UCSD-AML1 (cell line): ENCODE data around the gene WNT9B.
"Not testable (repeated sequence)": the region's sequence is repeated elsewhere in the genome, so short reads cannot be mapped to it uniquely, and the experiment has no call there.

Source experiments
- DNase-seq: peaks from one replicate; lab custom pipeline; 2025; ENCODE audit not compliant: unreplicated experiment; lab: John Stamatoyannopoulos, UW

Gene WNT9B

DNA sequence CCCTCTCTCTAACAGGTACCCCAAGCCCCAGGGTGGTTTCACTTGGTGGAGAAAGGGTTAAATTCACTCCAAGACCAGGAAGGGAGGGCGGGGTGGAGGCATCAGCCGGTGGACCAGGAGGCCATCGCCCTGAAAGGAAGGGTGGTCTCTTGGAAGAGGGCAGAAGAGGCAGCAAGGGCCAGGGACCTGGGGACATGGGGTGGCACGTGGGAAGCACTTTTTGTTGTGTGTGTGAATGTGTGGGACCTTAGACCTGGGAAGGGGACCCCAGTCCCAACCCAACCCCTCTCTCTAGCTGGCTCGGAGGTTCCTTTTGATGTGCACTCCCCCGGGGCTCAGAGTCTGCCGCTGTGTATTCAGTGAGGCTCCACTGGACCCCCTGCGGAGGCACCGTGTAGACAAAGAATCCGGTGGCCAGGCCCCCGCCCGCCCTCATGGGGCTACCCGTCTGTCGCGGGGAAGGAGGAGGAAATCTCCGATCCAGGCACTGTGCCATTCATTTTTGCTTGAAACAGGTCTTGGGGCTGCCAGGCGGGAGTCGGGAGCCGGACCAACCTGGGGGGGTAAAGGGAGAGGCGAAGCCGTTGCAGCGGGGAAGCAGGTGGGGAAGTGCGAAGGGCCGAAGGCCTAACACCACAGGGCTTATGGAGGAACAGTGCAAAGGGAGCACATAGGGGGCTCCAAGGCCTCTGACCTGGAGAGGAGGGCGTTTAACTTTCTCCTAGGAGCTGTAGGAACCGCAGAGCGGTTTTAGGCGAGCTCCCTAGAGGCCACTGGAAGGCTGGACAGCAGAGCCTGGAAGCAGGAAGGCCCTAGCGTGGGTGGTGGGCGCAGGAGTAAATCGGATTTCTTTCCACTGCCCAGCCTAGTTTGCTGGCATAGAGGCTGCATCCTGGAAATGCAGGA is 29.6 kb upstream of the WNT9B start:
- no peak for DNase-seq

DNA sequence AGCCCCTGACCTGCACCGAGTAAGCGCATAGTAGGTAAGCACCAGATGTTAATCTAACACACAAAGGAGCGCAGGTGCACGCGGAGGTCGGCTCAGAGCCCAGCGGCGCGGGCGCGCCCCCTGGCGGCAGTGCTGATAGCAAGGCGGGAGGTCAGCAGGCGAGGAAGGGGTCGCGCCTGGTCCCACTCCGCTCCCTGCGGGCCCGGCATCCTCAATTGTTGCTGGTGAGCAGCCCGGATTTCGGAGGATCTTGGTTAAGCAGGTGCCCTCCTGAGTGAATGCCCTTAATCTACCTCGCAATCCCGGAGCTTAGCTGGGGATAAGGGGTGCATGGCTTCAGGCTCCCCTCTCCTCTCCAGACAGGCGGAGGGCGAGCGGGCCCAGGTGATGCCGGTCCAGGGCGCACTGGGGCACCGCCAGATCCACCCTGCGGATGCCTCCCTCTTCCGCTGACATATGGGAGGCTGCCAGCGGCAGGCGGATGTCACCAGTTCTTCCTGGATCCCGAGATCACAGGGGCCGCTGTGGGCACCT is 28.9 kb upstream of the WNT9B start:
- peak; percentile 61 for DNase-seq

DNA sequence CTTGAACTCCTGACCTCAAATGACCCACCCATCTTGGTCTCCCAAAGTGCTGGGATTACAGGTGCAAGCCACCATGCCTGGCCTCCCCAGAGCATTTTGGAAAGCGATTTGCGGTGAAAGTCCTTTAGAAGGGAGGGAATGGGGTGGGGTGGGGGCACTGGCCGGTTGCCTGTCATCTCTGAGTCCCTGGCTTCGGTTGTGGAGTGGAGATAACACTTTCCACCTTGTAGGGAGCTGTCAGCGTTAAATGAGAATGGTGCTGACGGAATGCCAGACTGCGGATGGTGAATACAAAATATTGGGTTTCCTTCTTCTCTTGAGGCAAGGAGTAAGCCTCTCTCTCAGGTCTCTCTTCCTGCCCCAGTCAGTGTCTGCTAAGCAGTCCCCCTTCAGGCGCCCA is 27.7 kb upstream of the WNT9B start:
- DNase-seq, result no peak

DNA sequence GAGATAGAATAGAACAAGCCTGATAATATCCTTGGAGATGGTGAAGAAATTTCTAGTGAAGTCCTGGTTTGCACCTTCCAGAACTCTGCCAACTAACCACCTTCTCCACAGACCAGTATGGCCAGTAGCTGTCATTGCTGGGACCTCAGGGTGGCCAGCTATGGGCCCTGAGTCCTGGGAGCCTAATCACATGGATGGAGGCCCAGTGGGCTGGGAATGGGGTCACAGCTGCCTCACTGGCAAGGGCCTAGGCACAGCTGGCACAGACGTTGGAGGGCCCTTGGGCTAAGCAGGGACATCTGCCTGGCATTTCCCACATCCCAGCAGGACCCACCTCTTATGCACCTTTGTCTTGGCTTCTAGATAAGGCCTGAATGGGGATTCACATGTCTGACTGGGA is 25.3 kb upstream of the WNT9B start:
- DNase-seq, result no peak

DNA sequence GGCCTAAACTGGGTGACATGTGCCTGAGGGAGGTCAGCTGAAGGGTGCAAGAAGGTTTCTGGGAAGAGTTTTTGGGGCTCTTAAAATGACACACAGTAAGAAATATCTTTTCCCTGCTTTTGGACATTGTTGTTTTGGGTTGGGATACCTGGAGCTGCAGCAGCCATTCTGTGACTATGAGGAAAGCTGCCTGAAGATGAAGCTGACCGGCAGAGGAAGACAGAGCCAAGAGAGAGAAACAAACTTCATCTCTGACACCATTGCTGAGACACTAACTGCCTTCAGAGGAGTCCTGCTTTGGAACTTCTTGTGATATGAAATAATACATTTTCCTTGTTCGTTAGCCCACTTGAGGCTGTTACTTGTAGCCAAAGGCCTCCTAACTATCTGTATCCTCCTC is 24.1 kb upstream of the WNT9B start:
- no peak for DNase-seq

DNA sequence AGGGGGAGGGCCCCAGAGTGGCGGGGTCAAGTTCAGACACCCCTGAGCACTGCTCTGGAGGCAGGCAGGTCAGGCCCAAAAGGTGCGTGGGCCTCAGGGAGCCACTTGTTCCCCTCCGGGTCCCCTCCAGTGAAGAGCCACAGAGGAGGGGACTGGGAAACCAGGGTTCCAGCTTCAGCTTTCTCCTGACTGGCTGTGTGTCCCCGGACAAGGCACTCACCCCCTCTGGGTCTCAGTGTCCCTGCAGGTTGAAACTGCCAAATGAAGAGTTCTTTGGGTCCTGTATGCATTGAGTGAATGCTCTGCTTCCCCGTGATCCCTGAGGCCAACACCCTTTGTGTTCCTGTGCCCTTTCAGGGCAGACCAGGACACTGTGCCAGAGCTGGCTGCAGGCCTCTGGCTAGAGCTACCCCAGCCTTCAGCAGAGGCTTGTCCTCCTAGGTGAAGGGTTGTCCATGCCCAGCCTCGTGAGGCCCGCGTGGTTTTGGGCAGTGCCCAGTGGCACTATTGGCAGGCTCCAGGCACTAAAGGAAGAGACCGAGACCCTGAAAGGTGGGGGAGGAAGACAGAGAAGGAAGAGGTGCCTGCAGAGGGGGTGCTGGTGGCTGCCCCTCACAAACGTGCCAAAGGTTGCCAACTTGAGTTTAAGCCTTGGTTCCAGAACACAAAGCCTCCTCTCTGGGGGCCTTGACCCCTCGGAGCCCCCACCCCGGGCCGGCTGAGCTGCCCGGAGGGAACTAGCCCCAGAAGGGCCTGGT is 19.6 kb upstream of the WNT9B start:
- DNase-seq, result no peak

DNA sequence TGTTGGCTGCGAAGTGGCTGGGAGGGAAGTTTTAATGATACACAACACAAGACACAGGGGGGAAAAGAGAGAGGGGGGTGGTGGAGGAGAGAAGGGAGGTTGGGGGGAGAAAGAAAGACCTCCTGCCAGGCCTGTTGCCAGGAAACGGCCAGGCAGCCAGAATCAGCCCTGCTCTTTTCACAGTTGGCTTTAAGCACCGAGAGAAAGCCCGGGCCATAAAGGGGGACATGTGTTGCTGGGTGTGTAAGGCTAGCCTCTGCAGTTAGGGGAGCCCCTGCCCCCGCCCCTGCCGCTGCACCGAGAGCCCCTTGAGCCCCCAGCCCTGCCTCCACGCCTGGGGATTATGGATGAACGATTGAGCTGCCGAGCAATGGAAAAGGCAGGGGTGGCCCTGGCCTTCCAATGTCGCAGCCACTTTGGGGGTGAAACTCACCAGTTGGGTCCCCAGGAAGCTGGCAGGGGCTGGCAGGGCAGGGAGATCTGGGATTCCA is 19.0 kb upstream of the WNT9B start:
- no peak for DNase-seq

DNA sequence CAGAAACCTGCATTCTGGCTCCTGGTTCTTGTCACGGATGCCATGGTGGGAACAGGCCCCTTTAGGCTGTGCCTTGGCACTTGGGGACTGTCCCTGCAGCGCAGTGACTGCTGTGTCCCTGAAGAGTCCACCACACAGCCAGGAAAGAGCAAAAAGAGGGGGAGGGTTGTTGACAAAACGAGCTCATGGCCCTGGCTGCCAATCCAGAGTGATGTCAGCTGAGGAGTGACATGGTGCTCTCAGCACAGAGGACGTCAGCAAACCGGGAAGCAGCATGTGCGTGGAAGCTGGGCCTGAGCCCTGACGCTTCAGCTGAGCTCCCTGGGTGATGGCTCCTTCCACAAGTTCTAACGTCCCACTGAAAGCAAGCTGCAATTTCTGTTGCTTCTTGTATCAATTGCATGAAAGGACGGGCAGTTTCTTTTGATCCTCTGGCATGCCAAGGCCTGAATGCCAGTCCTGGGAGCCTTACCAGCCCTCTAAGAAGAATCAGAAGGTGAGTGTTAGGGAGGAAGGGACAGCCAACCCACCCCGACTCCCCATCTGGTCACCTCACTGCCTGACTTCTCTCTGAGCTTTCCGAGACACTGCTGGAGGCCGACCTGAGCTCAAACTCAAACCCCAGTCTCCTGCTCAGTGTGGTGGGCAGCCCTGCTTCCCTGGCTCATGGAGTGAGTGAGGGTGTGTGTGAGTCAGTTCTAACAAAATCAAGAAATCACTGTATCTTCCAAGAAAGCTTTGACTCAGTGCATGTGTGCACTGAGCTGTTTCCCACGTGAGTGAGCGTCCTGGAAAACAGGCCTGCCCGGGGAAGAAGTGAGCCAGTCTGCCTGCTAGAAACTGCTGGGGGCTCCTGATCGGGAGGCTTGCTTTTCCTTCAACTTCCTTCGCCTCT is 18.2 kb upstream of the WNT9B start:
- no peak for DNase-seq

DNA sequence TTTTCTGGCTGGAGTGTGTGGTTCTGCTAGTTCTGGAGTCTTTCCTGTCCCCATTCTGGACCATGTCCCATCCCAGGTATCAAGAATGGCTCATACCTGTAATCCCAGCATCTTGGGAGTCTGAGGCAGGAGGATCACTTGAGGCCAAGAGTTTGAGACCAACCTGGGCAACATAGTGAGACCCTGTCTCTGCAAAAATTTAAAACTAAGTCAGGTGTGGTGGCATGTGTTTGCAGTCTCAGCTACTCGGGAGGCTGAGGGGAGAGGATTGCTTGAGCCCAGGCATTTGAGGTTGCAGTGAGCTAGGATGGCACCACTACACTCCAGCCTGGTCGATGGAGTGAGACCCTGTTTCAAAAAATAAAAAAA is 17.6 kb upstream of the WNT9B start:
- DNase-seq, result no peak

DNA sequence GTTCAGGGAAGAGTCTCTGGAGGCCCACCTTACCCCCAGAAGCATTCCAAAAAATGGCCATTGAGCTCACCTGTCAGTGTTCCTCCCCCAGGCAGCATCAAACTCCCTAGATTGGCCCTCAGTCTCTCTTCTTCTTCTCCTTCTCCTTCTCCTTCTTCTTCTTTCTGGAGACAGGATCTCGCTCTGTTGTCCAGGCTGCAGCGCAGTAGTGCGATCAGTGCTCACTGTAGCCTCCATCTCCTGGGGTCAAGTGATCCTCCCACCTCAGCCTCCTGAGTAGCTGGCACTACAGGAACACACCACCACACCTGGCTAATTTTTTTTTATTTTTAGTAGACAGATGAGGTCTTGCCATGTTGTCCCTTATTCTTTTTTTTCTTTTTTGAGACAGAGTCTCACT is 16.5 kb upstream of the WNT9B start:
- DNase-seq, result no peak

DNA sequence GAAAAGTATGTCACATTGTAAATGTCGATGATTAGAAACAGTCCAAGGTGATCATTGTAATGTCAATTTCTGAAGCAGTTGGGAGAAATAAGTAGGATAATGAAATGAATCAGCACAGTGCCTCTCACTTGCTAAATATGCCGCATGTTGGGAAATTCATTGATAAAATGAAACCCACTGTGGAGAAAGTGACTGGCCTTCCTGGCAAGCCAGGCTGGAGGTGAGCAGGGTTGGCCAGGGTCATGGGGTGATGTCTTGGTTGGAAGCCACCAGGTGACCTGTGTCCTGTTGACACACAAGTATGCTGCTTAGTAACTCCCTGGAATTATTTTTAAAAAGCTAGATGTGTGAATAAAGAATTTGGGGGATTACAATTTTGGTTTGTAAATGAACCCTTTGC is 14.9 kb upstream of the WNT9B start:
- no peak for DNase-seq

DNA sequence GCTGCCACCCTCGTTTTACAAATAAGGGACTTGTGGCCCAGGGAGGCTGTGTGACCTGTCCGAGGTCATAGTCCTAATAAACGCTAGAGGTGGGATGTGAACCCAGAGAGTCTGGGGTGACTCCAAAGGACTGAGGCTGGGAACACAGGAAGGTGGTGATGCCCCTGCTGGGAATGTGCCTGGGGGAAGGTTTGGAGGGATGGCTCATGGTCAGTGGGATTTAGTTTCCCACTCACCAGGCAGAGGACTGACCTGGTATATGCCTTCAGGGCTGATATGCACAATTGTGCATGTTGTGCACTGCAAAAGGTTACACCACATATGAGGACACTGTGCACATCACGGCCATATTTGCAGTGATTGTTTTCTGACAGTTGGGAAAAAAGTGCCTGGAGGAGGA is 13.9 kb upstream of the WNT9B start:
- DNase-seq, result no peak

DNA sequence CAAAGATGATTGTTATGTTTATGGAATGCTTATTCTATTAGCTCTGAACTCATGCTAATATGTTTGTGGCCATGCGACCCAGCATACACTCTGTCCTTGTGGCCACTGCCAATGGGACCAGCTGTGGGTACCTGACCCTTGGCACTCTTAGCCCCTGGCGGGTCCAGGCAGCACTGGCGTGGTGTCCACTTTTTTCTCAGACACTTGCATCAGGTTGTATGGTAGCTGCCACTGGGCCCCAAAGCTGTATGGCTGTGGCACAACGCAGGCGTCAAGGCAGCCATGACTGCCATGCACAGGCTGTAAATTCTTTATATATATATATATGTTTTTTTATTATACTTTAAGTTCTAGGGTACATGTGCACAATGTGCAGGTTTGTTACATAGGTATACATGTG is 12.2 kb upstream of the WNT9B start:
- DNase-seq, result no peak

DNA sequence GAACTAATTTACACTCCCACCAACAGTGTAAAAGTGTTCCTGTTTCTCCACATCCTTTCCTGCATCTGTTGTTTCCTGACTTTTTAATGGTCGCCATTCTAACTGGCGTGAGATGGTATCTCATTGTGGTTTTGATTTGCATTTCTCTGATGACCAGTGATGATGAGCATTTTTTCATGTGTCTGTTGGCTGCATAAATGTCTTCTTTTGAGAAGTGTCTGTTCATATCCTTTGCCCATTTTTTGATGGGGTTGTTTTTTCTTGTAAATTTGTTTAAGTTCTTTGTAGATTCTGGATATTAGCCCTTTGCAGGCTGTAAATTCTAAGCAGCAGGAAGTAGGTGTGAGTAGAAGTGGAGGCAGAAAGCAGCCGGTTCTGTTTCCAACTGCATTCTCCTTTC is 10.8 kb upstream of the WNT9B start:
- not testable (repeated sequence) for DNase-seq

DNA sequence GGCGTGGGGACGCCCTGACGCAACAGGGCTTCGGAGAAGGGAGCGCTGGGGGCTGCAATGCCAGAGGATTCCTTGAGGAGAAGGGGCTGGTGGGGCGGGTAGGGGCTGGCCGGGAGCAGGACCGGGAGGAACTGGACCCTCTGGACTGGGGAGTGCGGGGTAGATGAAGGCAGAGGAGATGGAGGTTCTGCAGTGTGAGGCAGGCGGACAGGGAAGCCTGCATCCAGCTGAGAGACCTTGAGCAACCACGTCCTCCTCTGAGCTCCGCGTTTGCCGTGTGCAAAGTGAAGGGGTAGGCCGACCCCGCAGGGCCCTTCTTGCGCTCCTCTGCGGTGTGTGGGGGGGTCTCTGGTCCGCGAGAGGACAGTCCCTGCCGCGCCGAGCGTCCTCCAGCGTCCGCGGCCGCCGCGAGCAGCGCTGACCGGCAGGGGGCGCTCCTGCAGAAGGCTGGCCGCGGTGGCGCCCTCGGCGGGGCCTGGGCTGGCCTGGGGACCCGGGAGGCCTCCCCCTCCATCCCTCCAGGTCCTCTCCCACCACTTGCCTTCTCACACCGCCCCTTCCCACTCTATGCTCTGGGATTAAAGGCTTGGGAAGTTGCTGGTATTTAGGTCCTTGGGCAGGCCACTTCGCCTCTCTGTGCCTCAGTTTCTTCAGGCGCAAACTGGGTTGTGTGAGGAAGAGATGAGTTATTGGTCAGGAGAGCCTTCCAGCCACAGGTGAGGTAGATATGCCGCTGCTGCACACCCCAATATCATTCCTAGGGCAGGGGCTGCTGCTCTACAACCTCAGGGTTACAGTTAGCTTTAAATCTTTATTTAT is 9.6 kb upstream of the WNT9B start:
- peak; percentile 51 for DNase-seq

DNA sequence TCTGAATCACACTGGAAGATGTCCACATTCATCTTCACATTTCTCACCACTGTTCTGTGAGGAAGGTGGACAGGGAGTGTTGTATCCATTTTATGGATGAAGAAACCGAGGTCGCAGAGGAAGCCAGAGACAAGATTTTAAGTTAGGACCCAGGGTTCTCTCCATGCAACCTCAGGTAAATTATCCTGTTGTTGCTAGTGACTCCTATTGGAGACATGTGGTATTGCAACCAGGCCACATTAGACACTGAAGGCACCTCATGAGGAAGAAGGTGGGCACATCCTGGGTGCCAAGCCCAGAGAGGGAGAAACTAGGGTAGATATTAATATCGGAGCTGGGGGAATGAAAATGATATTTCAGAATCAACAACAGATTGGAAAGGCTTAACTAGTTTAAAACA is 8.5 kb upstream of the WNT9B start:
- no peak for DNase-seq

DNA sequence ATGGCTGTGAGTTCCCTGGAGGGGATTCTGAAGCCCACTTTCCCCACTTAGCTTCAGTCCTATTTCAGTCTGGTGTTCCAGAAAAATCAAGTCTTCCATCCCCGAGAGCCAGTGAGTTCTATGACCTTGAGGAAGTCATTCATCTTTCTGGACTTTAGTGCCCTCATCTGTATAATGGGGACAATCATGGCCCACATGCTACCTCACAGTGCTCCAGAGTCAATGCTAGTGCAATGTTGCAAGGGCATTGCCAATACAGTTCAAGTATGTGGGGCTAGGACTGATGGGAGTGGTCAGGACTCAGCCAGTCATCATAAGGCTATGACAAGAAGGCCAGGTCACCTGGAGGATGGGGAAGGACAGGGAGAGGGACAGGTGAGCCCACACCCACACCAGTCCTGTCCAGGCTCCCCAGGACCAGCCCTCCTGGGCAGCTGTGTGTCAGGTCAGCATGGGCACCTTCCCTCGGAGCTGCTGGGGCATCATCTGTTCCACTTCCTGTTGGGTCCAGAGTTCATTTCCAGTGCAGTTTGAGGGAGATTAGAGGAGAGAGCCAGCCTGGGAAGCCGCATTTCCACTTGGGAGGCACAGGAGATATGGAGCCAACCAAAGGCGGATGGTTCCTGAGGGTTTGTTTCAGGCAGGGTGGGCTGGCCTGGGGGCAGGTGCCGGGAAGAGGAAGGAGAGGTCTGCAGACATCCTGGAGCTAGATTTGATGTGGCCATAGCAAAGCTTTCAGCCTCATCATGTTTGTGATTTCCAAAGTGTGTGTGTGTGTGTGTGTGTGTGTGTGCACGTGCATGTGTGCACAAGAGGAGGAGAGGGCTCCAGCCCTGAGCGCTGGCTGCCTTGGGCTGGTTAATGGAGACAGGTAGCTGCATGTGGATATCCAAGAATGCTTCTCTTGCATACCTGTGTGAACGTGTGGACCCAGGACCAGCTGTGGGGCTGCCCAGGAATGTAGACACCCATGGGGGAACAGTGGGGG is 3.9 kb upstream of the WNT9B start:
- DNase-seq, result no peak

DNA sequence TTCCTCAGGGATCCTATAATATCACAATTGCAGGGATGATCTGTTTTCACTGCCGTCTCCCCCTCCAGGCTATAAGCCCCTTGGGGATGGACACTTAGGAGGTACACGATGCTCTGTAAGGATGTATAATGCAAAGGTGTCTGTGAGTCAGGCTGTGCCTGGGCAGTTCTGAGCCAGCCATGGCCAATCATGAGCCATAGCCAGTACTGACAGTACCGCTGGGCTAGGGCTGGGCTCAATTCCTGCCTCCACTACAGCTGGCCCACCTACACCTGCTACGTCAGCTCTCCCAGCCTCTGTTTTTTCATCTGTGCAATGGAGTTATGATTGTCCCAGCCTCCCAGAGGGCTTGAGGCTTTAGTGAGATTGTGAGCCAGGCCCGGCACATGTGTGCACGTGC is 2.8 kb upstream of the WNT9B start:
- DNase-seq, result no peak

DNA sequence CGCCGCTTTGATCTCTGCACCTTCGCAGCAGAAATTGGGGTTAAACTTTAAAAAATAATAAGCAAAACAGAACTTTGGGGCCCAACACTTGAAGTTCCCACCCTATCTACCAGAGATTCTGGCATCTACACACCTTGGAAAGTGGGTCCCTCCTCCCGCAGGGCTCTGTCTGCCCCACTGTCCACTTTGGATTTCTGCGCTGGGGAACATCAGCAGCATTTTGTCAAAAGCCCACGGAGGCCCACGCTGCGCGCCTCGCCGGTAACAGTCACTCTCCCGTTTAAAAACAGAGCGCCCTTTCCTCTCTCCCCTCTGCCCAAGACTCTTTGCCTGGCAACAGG is 725 bp upstream of the WNT9B start:
- no peak for DNase-seq
